H1 (cell line): ENCODE results near the gene PDF. TPM values are rescaled to one million over a fixed set of nuclear protein-coding genes. Genes with fewer than 3 reads are reported as not detected.
A peak's percentile ranks its signal among the peaks of the same experiment; 100 is the strongest.

Experiments
- CTCF ChIA-PET: fragments of 300-600 bp; sonication (Branson Sonifier 250); formaldehyde crosslinking; loops from one replicate; lab custom pipeline; 2021; ENCODE audit not compliant: partially characterized antibody; lab: Charles Lee
- POLR2A ChIA-PET: fragments of 300-600 bp; sonication (Branson Sonifier 250); formaldehyde crosslinking; loops from one replicate; lab custom pipeline; 2021; ENCODE audit warnings: inconsistent platforms; ENCODE audit not compliant: partially characterized antibody; lab: Charles Lee
- DNase-seq, 2 experiments: peaks; one replicate each; pipeline versions ENCODE4 v3.0.0 to v3.0.0-alpha.2; 2010 to 2022; ENCODE audit warnings: low spot score in 2 of 2, low read depth in 1 of 2, mixed read lengths in 1 of 2
- FAIRE-seq: peaks from 2 replicates; lab custom pipeline; 2011; peaks lifted over from hg19 to GRCh38; lab: Jason Lieb, UNC
- H2AFZ ChIP-seq: 2 replicates; pipeline ENCODE4 v1.8.1; 2012; ENCODE audit warnings: low read length, inconsistent platforms
- H2AK5ac ChIP-seq: 2 replicates; pipeline ENCODE4 v1.6.1; 2013; ENCODE audit warnings: low read depth, low read length
- H2BK120ac ChIP-seq: replicated peaks from 2 replicates; pipeline ENCODE3; 2013; ENCODE audit warnings: low read depth, low read length, inconsistent platforms
- H2BK12ac ChIP-seq: 2 replicates; pipeline ENCODE4 v1.6.1; 2013; ENCODE audit warnings: low read depth, low read length
- H2BK15ac ChIP-seq: 2 replicates; pipeline ENCODE4 v1.6.1; 2013; ENCODE audit warnings: low read length
- H2BK20ac ChIP-seq: 2 replicates; pipeline ENCODE4 v1.6.1; 2013; ENCODE audit warnings: low read length
- H2BK5ac ChIP-seq: 2 replicates; pipeline ENCODE4 v1.6.1; 2013; ENCODE audit warnings: low read depth, low read length
- H3K14ac ChIP-seq: 2 replicates; pipeline ENCODE4 v1.6.1; 2013; ENCODE audit warnings: inconsistent platforms; ENCODE audit not compliant: insufficient read length
- H3K18ac ChIP-seq: 2 replicates; pipeline ENCODE4 v1.6.1; 2013; ENCODE audit warnings: low read length; ENCODE audit errors: extremely low read depth
- H3K23ac ChIP-seq: 2 replicates; pipeline ENCODE4 v1.6.1; 2013; ENCODE audit warnings: inconsistent platforms; ENCODE audit not compliant: insufficient read length
- H3K23me2 ChIP-seq: 2 replicates; pipeline ENCODE4 v1.6.1; 2013; ENCODE audit warnings: low read depth, low read length
- H3K27ac ChIP-seq: 2 replicates; pipeline ENCODE4 v1.6.1; 2011; ENCODE audit warnings: low read depth, low read length, inconsistent platforms
- H3K27me3 ChIP-seq, 4 experiments: replicated peaks in 1 of 4; 1 replicate in 1 of 4; 2 replicates in 3 of 4; pipeline versions ENCODE4 v1.6.1 to v1.8.1; 2011 to 2013; ENCODE audit warnings: low read length in 3 of 4, mild to moderate bottlenecking in 3 of 4, inconsistent platforms in 2 of 4, mixed read lengths in 2 of 4, moderate library complexity in 1 of 4; ENCODE audit not compliant: control insufficient read depth in 3 of 4, insufficient read depth in 3 of 4; ENCODE audit errors: extremely low read depth in 1 of 4
- H3K36me3 ChIP-seq, 4 experiments: 2 replicates each; pipeline versions ENCODE4 v1.6.1 to v1.8.1; 2011 to 2013; ENCODE audit warnings: mild to moderate bottlenecking in 4 of 4, low read length in 3 of 4, moderate library complexity in 2 of 4, control low read depth in 1 of 4, inconsistent platforms in 1 of 4; ENCODE audit not compliant: insufficient read depth in 4 of 4, control insufficient read depth in 2 of 4
- H3K4ac ChIP-seq: replicated peaks from 2 replicates; pipeline ENCODE3; 2013; ENCODE audit warnings: low read length, low read depth, mixed read lengths, inconsistent platforms; ENCODE audit not compliant: insufficient read length
- H3K4me1 ChIP-seq, 4 experiments: replicated peaks in 1 of 4; 1 replicate in 1 of 4; 2 replicates in 3 of 4; pipeline versions ENCODE4 v1.6.1 to v1.8.1; 2011 to 2013; ENCODE audit warnings: low read length in 3 of 4, inconsistent platforms in 2 of 4, mixed read lengths in 1 of 4; ENCODE audit not compliant: insufficient read depth in 4 of 4, control insufficient read depth in 3 of 4
- H3K4me2 ChIP-seq, 2 experiments: 2 replicates each; pipeline versions ENCODE4 v1.6.1 to v1.8.1; 2011 to 2013; ENCODE audit warnings: low read depth in 2 of 2, low read length in 2 of 2, control low read depth in 1 of 2, inconsistent platforms in 1 of 2, mild to moderate bottlenecking in 1 of 2; ENCODE audit not compliant: insufficient read depth in 1 of 2
- H3K4me3 ChIP-seq, 4 experiments: fragments of 200-600, 300-600 bp in 1 of 4; sonication (generic), shearing (Covaris generic), sonication (Bioruptor Twin) in 1 of 4; 2 replicates each; pipeline versions ENCODE4 v1.5.1 to v1.8.1; 2011 to 2016; ENCODE audit warnings: low read length in 4 of 4, low read depth in 3 of 4, control low read depth in 2 of 4, inconsistent platforms in 2 of 4, mild to moderate bottlenecking in 2 of 4, mixed read lengths in 1 of 4, moderate library complexity in 1 of 4; ENCODE audit not compliant: insufficient read depth in 2 of 4; ENCODE audit errors: extremely low read depth in 1 of 4
- H3K56ac ChIP-seq: replicated peaks from 2 replicates; pipeline ENCODE3; 2013; ENCODE audit warnings: low read depth, mild to moderate bottlenecking, mixed read lengths, low read length, inconsistent platforms; ENCODE audit not compliant: insufficient read length
- H3K79me1 ChIP-seq: 2 replicates; pipeline ENCODE4 v1.6.1; 2013; ENCODE audit warnings: low read depth, low read length, control low read depth
- H3K79me2 ChIP-seq, 2 experiments: 2 replicates each; pipeline versions ENCODE4 v1.6.1 to v1.8.1; 2012 to 2013; ENCODE audit warnings: low read length in 2 of 2, mild to moderate bottlenecking in 2 of 2, inconsistent platforms in 1 of 2; ENCODE audit not compliant: insufficient read depth in 2 of 2, control insufficient read depth in 1 of 2
- H3K9ac ChIP-seq, 4 experiments: replicated peaks in 1 of 4; 1 replicate in 1 of 4; 2 replicates in 3 of 4; pipeline versions ENCODE4 v1.6.1 to v1.8.1; 2011 to 2013; ENCODE audit warnings: low read depth in 3 of 4, low read length in 3 of 4, control low read depth in 2 of 4, mild to moderate bottlenecking in 2 of 4, moderate library complexity in 2 of 4, inconsistent platforms in 1 of 4; ENCODE audit errors: extremely low read depth in 1 of 4
- H3K9me3 ChIP-seq, 2 experiments: 2 replicates each; pipeline versions ENCODE4 v1.6.1 to v1.8.1; 2012 to 2013; ENCODE audit warnings: mild to moderate bottlenecking in 2 of 2, moderate library complexity in 2 of 2, control low read depth in 1 of 2, inconsistent platforms in 1 of 2, low read depth in 1 of 2, low read length in 1 of 2, mixed read lengths in 1 of 2; ENCODE audit not compliant: insufficient read depth in 2 of 2
- H4K20me1 ChIP-seq, 2 experiments: replicated peaks in 1 of 2; 2 replicates each; pipeline versions ENCODE3 to v1.8.1; 2011 to 2013; ENCODE audit warnings: inconsistent platforms in 2 of 2, low read length in 2 of 2, mild to moderate bottlenecking in 1 of 2; ENCODE audit not compliant: insufficient read depth in 2 of 2, control insufficient read depth in 1 of 2
- H4K5ac ChIP-seq: 2 replicates; pipeline ENCODE4 v1.6.1; 2013; ENCODE audit warnings: low read length, low read depth, mixed read lengths, inconsistent platforms; ENCODE audit not compliant: insufficient read length
- H4K8ac ChIP-seq: 2 replicates; pipeline ENCODE4 v1.8.0; 2013; ENCODE audit warnings: mild to moderate bottlenecking, moderate library complexity, low read length, inconsistent platforms; ENCODE audit not compliant: insufficient read depth; ENCODE audit errors: extremely low read depth
- H4K91ac ChIP-seq: replicated peaks from 2 replicates; pipeline ENCODE3; 2013; ENCODE audit warnings: low read length, mixed read lengths, inconsistent platforms; ENCODE audit not compliant: insufficient read length
- ASH2L ChIP-seq: fragments of 200-600, 300-600 bp; sonication (generic); IDR thresholded peaks from one replicate; pipeline ENCODE4 v1.7.1; 2017; ENCODE audit warnings: low read length
- BCL11A ChIP-seq, 2 experiments: IDR thresholded peaks; one replicate each; pipeline ENCODE4 v1.6.1; 2011; ENCODE audit warnings: low read depth in 2 of 2, low read length in 2 of 2, mild to moderate bottlenecking in 2 of 2
- KDM4A ChIP-seq: IDR thresholded peaks from one replicate; pipeline ENCODE4 v1.7.1; 2012; ENCODE audit warnings: low read depth, mild to moderate bottlenecking, moderate library complexity, low read length, inconsistent platforms; ENCODE audit not compliant: severe bottlenecking
- POLR2AphosphoS5 ChIP-seq: IDR thresholded peaks from 2 replicates; pipeline ENCODE4 v1.6.1; 2011; ENCODE audit warnings: low read depth, low read length
- SIN3A ChIP-seq, 2 experiments: IDR thresholded peaks in 1 of 2; conservative IDR thresholded peaks in 1 of 2; 2 replicates each; pipeline ENCODE4 v1.6.1; 2011 to 2012; ENCODE audit warnings: low read length in 2 of 2, improper control_type of control experiment in 1 of 2, low read depth in 1 of 2, mild to moderate bottlenecking in 1 of 2
- TAF7 ChIP-seq: optimal IDR thresholded peaks from 2 replicates; pipeline ENCODE3; 2011; ENCODE audit warnings: low read depth, mild to moderate bottlenecking, inconsistent platforms, low read length, moderate library complexity, borderline replicate concordance
- TEAD4 ChIP-seq: IDR thresholded peaks from 2 replicates; pipeline ENCODE4 v1.6.1; 2012; ENCODE audit warnings: low read depth, low read length, inconsistent platforms, mixed read lengths
- WGBS, 2 experiments: shearing (Covaris generic) in 1 of 2; methylation state at CpG; one replicate each; pipeline versions ENCODE4 v1.1.6 to v1.1.7; 2013 to 2015; ENCODE audit warnings: low lambda C conversion rate in 2 of 2, mixed read lengths in 2 of 2, inconsistent platforms in 1 of 2, low coverage in 1 of 2, missing lambda C conversion rate in 1 of 2; ENCODE audit not compliant: insufficient replicate concordance in 2 of 2, insufficient coverage in 1 of 2, insufficient read length in 1 of 2; ENCODE audit errors: extremely low coverage in 1 of 2, missing lambda C conversion rate in 1 of 2; 5-methylcytosine and 5-hydroxymethylcytosine counted together
- polyA plus RNA-seq, 7 experiments: library from polyadenylated mRNA; depleted of rRNA in 3 of 7; stranded (reverse) in 5 of 7; unstranded in 2 of 7; fragments of >200 nt in 5 of 7; fragments of 200-250 nt in 2 of 7; gene quantifications; 1 replicate in 5 of 7; 2 replicates in 1 of 7; 4 replicates in 1 of 7; pipeline versions ENCODE4 v1.2.1 to v1.2.3, GENCODE V29; 2011 to 2013; ENCODE audit warnings: missing spikeins in 2 of 7, mixed read lengths in 2 of 7
- total RNA-seq: library from RNA; stranded (reverse); fragmentation: NEBNext Ultra II Directional; extraction: Animal tissue kit (Norgen Biotek cat#: 25700); gene quantifications from 2 replicates; pipeline ENCODE4 v1.2.1, GENCODE V29; 2021

PDF gene
- total and polyA plus RNA-seq, 2 of the 8 experiments (the other 6 are each of a cell fraction or from before 2014, with no cell fraction given), result 17.7 to 23.9 TPM

- Histone ChIP-seq H4K8ac (peak overlapping the region; percentile 89; the same call in 1 of the 2 replicates), H3K36me3 (peaks cover 17 to 69% (median 34%) of the 10 kb centered on the region in 4 experiments), H4K5ac (peak overlapping the region; percentile 78), H2BK12ac (no peak overlapping the region), H3K79me1 (peaks cover 17% of the 10 kb centered on the region), H3K4me3 (peak overlapping the region; percentile 49 to 93 (median 86)), H3K27ac (peak overlapping the region; percentile 65; the same call in 1 of the 2 replicates), H2BK15ac (no peak overlapping the region), H3K23ac (no peak overlapping the region), H3K4me2 (peak overlapping the region; percentile 88 to 97), H2BK20ac (no peak overlapping the region), H2BK120ac (no peak overlapping the region), H4K20me1 (peaks cover 10 to 30% of the 10 kb centered on the region in 2 experiments), H2AFZ (no peak overlapping the region), H3K27me3 (no peaks in the 10 kb centered on the region), H2AK5ac (no peak overlapping the region), H3K4ac (peak overlapping the region; percentile 70), H3K9me3 (no peaks in the 10 kb centered on the region), H3K79me2 (peaks cover 9 to 49% of the 10 kb centered on the region in 2 experiments), H4K91ac (peak overlapping the region; percentile 47), H2BK5ac (peak overlapping the region; percentile 66; the same call in 1 of the 2 replicates), H3K18ac (peak overlapping the region; percentile 87), H3K9ac (peak overlapping the region; percentile 41 to 98 (median 86)), H3K23me2 (peaks cover 11% of the 10 kb centered on the region; the same call in 1 of the 2 replicates), H3K4me1 (peaks cover 6 to 19% (median 12%) of the 10 kb centered on the region in 4 experiments), H3K14ac (no peak overlapping the region), H3K56ac (peak overlapping the region; percentile 55)
- FAIRE-seq (no peak), DNase-seq (no peak)
- no peak for TF ChIP-seq BCL11A (IDR thresholded peaks at IDR 0.05; ENCODE audit: low read depth in 2 of 2, low read length in 2 of 2)
- 0 out of 4 replicates have a peak, but pooled peaks of 1 of the 2 experiments have one; percentile 73 for TF ChIP-seq SIN3A (conservative IDR thresholded peaks at IDR 0.05 in 1 of 2, IDR thresholded peaks at IDR 0.05 in 1 of 2; ENCODE audit: low read depth in 1 of 2, low read length in 2 of 2)
- TF ChIP-seq POLR2AphosphoS5, result 0 out of 2 replicates have a peak, but pooled peaks have one; percentile 1
- TF ChIP-seq ASH2L, result peak; percentile 42
- TF ChIP-seq TEAD4, result no peak
- TF ChIP-seq KDM4A, result peak; percentile 66
- no peak for TF ChIP-seq TAF7
- 9% methylated on average over 70 of the region's 77 CpGs; no CpG with 5 or more reads in 1 of the 2 experiments for WGBS, 2 experiments
- CTCF ChIA-PET, result interaction anchor here (1.1 to 2.4 kb wide), 3 partner anchors 9 to 428 kb away, joined by 3 to 7 read pairs (median 4); partner anchors contain the start of gene VPS4A
- POLR2A ChIA-PET, result interaction anchor here (0.5 to 29.8 kb wide), 17 partner anchors 7 to 742 kb away, joined by 3 to 497 read pairs (median 4); partner anchors contain the start of genes CDH3, CHTF8, COG8 and NIP7
Measured at GRCh38 chr16:69329369-69330285, 761 bp downstream of the PDF start.
